ENCODE measurements around the gene PTPRK. TPM values are rescaled to one million over a fixed set of nuclear protein-coding genes. Genes with fewer than 3 reads are reported as not detected.

The PTPRK gene
- total RNA-seq, 2 donors from 2014 or later: 60.6 to 121 TPM

DNA sequence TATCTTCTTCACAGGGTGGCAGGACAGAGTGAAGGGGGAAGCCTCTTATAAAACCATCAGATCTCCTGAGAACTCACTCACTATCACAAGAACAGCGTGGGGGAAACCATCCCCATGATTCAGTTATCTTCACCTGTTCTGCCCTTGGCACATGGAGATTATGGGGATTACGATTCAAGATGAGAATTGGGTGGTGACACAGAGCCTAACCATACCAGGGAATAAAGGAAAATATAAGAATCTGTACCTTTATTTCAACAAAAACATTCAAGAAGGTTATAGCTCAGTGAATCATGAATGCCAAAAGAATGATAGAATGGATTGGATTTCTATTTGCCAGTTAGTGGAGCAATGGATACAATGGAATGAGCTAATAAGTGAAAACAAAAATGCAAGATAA lies 214.4 kb downstream of the PTPRK start:
- DNase-seq (no peak), ATAC-seq (no peak)
- Histone ChIP-seq H3K4me3 (no peak overlapping the region), H3K27ac (no peak overlapping the region), H3K4me1 (no peaks in the 10 kb centered on the region), H3K36me3 (replicated peaks in 1 of 2; ENCODE audit: insufficient read depth in 1 of 2, low read depth in 2 of 2) (no peaks in the 10 kb centered on the region), H3K9me3 (no peaks in the 10 kb centered on the region), H3K27me3 (no peaks in the 10 kb centered on the region)
- WGBS, 2 donors: 94 to 100% methylated on average over 2 of the region's 2 CpGs
- TF ChIP-seq POLR2A (IDR thresholded peaks at IDR 0.05): no peak
- TF ChIP-seq, protein P1, sequence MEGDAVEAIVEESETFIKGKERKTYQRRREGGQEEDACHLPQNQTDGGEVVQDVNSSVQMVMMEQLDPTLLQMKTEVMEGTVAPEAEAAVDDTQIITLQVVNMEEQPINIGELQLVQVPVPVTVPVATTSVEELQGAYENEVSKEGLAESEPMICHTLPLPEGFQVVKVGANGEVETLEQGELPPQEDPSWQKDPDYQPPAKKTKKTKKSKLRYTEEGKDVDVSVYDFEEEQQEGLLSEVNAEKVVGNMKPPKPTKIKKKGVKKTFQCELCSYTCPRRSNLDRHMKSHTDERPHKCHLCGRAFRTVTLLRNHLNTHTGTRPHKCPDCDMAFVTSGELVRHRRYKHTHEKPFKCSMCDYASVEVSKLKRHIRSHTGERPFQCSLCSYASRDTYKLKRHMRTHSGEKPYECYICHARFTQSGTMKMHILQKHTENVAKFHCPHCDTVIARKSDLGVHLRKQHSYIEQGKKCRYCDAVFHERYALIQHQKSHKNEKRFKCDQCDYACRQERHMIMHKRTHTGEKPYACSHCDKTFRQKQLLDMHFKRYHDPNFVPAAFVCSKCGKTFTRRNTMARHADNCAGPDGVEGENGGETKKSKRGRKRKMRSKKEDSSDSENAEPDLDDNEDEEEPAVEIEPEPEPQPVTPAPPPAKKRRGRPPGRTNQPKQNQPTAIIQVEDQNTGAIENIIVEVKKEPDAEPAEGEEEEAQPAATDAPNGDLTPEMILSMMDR (IDR thresholded peaks at IDR 0.05): no peak
- intact Hi-C loops (cut with DNase I): no loop called here

DNA sequence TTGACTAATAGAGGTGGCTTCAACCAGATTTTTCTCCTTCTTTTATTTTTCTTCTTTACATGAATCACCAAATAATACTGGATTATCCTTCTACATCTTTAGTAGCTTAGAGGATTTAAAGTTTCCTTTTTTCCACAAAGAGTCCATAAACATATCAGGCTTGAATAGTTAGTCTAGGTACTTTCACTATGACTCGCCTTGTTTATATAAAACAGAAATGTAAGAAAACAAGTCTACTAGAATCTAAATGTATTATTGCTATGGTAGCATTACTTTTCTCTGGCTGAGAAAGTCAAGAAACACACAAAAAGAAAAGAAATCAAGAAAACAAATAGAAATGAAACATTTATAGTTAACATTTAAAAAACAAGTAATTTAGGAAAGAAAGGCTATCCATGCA lies 215.2 kb downstream of the PTPRK start:
- DNase-seq (no peak), ATAC-seq (no peak)
- Histone ChIP-seq H3K27me3 (no peaks in the 10 kb centered on the region), H3K27ac (no peak overlapping the region), H3K4me1 (no peaks in the 10 kb centered on the region), H3K9me3 (no peaks in the 10 kb centered on the region), H3K36me3 (replicated peaks in 1 of 2; ENCODE audit: insufficient read depth in 1 of 2, low read depth in 2 of 2) (no peaks in the 10 kb centered on the region), H3K4me3 (no peak overlapping the region)
- intact Hi-C loops (cut with DNase I): no loop called here
- 88 to 91% methylated on average over 1 of the region's 1 CpG for WGBS, 2 donors
- TF ChIP-seq, protein P1 (IDR thresholded peaks at IDR 0.05): no peak
- no peak for TF ChIP-seq POLR2A (IDR thresholded peaks at IDR 0.05)

DNA sequence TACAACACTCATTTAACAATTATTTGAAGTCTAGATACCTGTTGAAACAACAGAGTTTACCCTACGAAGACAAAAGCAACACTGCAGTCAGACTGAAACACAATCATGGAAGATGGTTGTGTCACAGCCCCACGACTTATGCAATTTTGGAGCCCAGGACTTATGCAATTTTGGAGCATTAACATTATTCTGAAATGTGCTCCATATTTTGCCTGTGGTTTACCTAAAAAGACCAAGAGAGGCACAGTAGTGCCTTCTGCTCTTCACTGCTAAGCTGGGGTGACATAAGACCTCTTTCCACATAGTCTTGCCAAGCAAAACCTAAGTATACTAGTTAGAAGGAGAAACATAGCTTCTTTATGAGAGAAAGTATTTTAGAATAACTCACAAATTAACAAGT lies 216.5 kb downstream of the PTPRK start:
- TF ChIP-seq, protein P1 (IDR thresholded peaks at IDR 0.05): no peak
- TF ChIP-seq POLR2A (IDR thresholded peaks at IDR 0.05): no peak
- 86 to 89% methylated on average over 2 of the region's 2 CpGs for WGBS, 2 donors
- intact Hi-C loops (cut with DNase I): no loop called here
- ATAC-seq: no peak
- Histone ChIP-seq H3K4me3 (no peak overlapping the region), H3K36me3 (replicated peaks in 1 of 2; ENCODE audit: insufficient read depth in 1 of 2, low read depth in 2 of 2) (no peaks in the 10 kb centered on the region), H3K9me3 (no peaks in the 10 kb centered on the region), H3K27ac (no peak overlapping the region), H3K4me1 (no peaks in the 10 kb centered on the region), H3K27me3 (no peaks in the 10 kb centered on the region)
- no peak for DNase-seq

DNA sequence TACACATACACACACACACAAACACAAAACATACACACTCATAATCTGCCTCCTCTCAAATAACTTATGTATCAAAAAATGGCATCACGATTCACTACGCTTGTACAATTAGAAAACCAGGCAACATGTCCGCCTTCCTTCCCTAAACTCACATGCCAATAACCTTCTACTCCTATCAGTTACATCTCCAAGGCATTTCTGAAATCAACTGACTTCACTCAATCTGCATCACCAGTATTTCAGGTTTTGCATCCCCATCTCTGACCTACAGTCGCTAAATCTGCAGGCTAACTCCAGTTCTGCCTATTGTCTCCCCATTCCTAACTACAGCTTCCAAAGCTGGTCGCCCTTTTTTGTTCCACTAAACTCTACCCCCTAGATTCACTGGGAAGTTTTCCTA lies 217.5 kb downstream of the PTPRK start:
- TF ChIP-seq POLR2A (IDR thresholded peaks at IDR 0.05): no peak
- TF ChIP-seq, protein P1 (IDR thresholded peaks at IDR 0.05): no peak
- no peak for ATAC-seq
- no peak for DNase-seq
- no peak overlapping the region for H3K27ac ChIP-seq
- H3K4me1 ChIP-seq: no peaks in the 10 kb centered on the region
- no peak overlapping the region for H3K4me3 ChIP-seq
- intact Hi-C loops (cut with DNase I): no loop called here
- H3K27me3 ChIP-seq: no peaks in the 10 kb centered on the region
- H3K36me3 ChIP-seq (replicated peaks in 1 of 2; ENCODE audit: insufficient read depth in 1 of 2, low read depth in 2 of 2): no peaks in the 10 kb centered on the region
- no peaks in the 10 kb centered on the region for H3K9me3 ChIP-seq
- 98 to 99% methylated on average over 5 of the region's 5 CpGs for WGBS, 2 donors

DNA sequence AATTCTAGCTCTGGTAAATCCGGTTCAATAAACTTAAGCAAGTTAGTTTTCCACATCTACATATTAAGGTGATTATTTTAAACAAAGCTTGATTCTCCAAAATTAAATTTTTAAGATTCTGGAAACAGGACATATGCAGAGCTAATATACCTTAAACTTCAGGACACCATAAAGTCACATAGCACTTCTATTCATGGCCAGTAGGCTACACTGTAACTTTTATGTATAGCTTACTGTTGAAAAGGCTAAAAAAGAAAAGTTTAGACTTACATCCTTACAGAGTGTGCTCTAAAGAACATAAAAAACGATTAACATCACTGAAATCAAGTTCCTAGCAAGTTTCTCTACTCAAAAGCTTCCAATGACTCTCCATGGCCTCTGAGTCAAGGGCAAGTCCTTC lies 224.7 kb downstream of the PTPRK start:
- no peaks in the 10 kb centered on the region for H3K4me1 ChIP-seq
- intact Hi-C loops (cut with DNase I): no loop called here
- no peak overlapping the region for H3K4me3 ChIP-seq
- 75 to 79% methylated on average over 2 of the region's 2 CpGs for WGBS, 2 donors
- no peak overlapping the region for H3K27ac ChIP-seq
- no peaks in the 10 kb centered on the region for H3K36me3 ChIP-seq (replicated peaks in 1 of 2; ENCODE audit: insufficient read depth in 1 of 2, low read depth in 2 of 2)
- DNase-seq (no peak), ATAC-seq (no peak)
- TF ChIP-seq, protein P1 (IDR thresholded peaks at IDR 0.05): peak in 2 of 7 experiments; percentile 8 to 15
- TF ChIP-seq POLR2A (IDR thresholded peaks at IDR 0.05): no peak
- no peaks in the 10 kb centered on the region for H3K27me3 ChIP-seq
- no peaks in the 10 kb centered on the region for H3K9me3 ChIP-seq
